NCI-H187 (cell line): ENCODE results near the gene TSC1.

Experiments used
- DNase-seq, 2 experiments: peaks; one replicate each; lab custom pipeline; 2025; lab: John Stamatoyannopoulos, UW

The TSC1 gene

GRCh38 chr9:132935026-132935425 is 9.4 kb downstream of the TSC1 start:
- DNase-seq: no peak

GRCh38 chr9:132931178-132931735 is 13.2 kb downstream of the TSC1 start:
- no peak for DNase-seq

- no peak for DNase-seq
Observed at GRCh38 chr9:132927704-132928103, 16.7 kb downstream of the TSC1 start.

GRCh38 chr9:132923346-132923902 is 21.0 kb downstream of the TSC1 start:
- DNase-seq: no peak

- DNase-seq: no peak
Observed at GRCh38 chr9:132919614-132920268, 24.7 kb downstream of the TSC1 start.

- no peak for DNase-seq
Observed at GRCh38 chr9:132914924-132915323, 29.5 kb downstream of the TSC1 start.

GRCh38 chr9:132912131-132912530 is 32.3 kb downstream of the TSC1 start:
- DNase-seq: no peak

GRCh38 chr9:132910376-132910775 is 34.0 kb downstream of the TSC1 start:
- no peak for DNase-seq

GRCh38 chr9:132909311-132909710 is 35.1 kb downstream of the TSC1 start:
- no peak for DNase-seq

- no peak for DNase-seq
Observed at GRCh38 chr9:132908635-132909034, 35.8 kb downstream of the TSC1 start.

- DNase-seq: no peak
Observed at GRCh38 chr9:132905726-132906125, 38.7 kb downstream of the TSC1 start.

- DNase-seq: no peak
Observed at GRCh38 chr9:132903574-132904492, 40.6 kb downstream of the TSC1 start.

- peak in 1 of 2 experiments; percentile 4 for DNase-seq
Observed at GRCh38 chr9:132901858-132902831, 42.3 kb downstream of the TSC1 start.

- no peak for DNase-seq
Observed at GRCh38 chr9:132898051-132898450, 46.4 kb downstream of the TSC1 start.

GRCh38 chr9:132896906-132897305 is 47.5 kb downstream of the TSC1 start:
- DNase-seq: no peak

- DNase-seq: no peak
Observed at GRCh38 chr9:132896264-132896663, 48.2 kb downstream of the TSC1 start.

GRCh38 chr9:132894862-132895835 is 49.3 kb downstream of the TSC1 start:
- DNase-seq: no peak

- DNase-seq: no peak
Observed at GRCh38 chr9:132894346-132894745, 50.1 kb downstream of the TSC1 start.

GRCh38 chr9:132892400-132892799 is 52.0 kb downstream of the TSC1 start:
- DNase-seq: no peak

- no peak for DNase-seq
Observed at GRCh38 chr9:132888151-132888550, 56.3 kb downstream of the TSC1 start.
